ENCODE data around the gene IL17RD. TPM values are rescaled to one million over a fixed set of nuclear protein-coding genes. Genes with fewer than 3 reads are reported as not detected.

IL17RD gene
- total and polyA plus RNA-seq, 2 of the 13 experiments (the other 11 are each of a cell fraction or from before 2014, with no cell fraction given) = 0.28 to 0.31 TPM

DNA sequence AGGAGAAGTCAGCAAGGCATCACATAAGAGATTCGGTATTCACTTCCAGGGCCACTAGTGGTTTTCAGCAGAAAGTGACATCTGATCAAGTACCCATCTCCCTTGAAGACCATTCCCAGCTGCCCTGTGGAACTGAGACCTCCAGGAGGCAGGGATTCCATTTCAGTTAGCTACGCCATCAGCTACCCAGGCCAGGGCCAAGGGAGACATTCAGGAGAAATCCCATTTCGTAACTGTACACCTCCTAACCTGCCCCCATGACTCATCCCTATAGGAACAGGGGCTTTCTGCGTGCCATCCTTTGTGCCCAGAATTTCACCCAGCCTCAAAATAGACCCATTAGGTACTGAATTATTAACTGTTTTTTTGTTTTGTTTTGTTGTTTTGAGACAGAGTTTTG, 79.9 kb downstream of the IL17RD start:
- in situ Hi-C loops (cut with HindIII; ENCODE audit: extremely low pct_ligation_motif_present, low pct_unique_long_range_greater_than_20kb) (loop anchor here (10.0 kb wide), 1 partner anchor 90 kb away; no protein-coding TSS in a partner anchor), intact Hi-C loops (cut with micrococcal nuclease; ENCODE audit: unreplicated experiment) (no loop called here)
- Histone ChIP-seq H3K27ac (ENCODE audit: extremely low read length, insufficient read depth, low read length) (no peak overlapping the region), H3K4me1 (ENCODE audit: insufficient read depth, low read length) (peaks cover 58% of the 10 kb centered on the region), H3K79me2 (ENCODE audit: insufficient read depth, low read length) (no peaks in the 10 kb centered on the region), H4K20me1 (ENCODE audit: insufficient read depth, low read length) (no peaks in the 10 kb centered on the region), H3K9ac (ENCODE audit: insufficient read depth, low read depth, low read length) (no peak overlapping the region), H3K4me3 (replicated peaks in 1 of 3; ENCODE audit: insufficient read depth in 1 of 3, low read depth in 2 of 3, low read length in 3 of 3) (no peak overlapping the region), H3K36me3 (replicated peaks in 1 of 2; ENCODE audit: control insufficient read depth in 1 of 2, insufficient read depth in 2 of 2, low read length in 2 of 2) (no peaks in the 10 kb centered on the region), H3K4me2 (ENCODE audit: low read depth, low read length) (no peak overlapping the region), H3K27me3 (ENCODE audit: control insufficient read depth in 1 of 2, insufficient read depth in 2 of 2, low read length in 2 of 2) (peaks cover 0 to 3% of the 10 kb centered on the region in 2 experiments; a peak in 1 of 5 replicates), H3K9me3 (ENCODE audit: low read length) (no peaks in the 10 kb centered on the region), H2AFZ (ENCODE audit: low read length) (no peak overlapping the region)
- FAIRE-seq (no peak), ATAC-seq (no peak), DNase-seq (ENCODE audit: low spot score) (no peak)
- POLR2A ChIA-PET = no interaction called here
- 27% methylated on average over 3 of the region's 4 CpGs for WGBS (ENCODE audit: low lambda C conversion rate)
- CTCF ChIA-PET (ENCODE audit: low intra/inter-chr PET ratio, low total read pairs) = no interaction called here
- no TSS peak for BruUV-seq (replicated peaks)
- TF ChIP-seq ZFP62 (CRISPR knock-in tag; IDR thresholded peaks at IDR 0.05) (no peak), KLF12 (CRISPR knock-in tag; IDR thresholded peaks at IDR 0.05; ENCODE audit: borderline replicate concordance) (no peak), HNRNPUL1 (IDR thresholded peaks at IDR 0.05; ENCODE audit: low read depth, low read length) (no peak), RFXAP (CRISPR knock-in tag; IDR thresholded peaks at IDR 0.05; ENCODE audit: borderline replicate concordance) (no peak), KDM4B (CRISPR knock-in tag; IDR thresholded peaks at IDR 0.05) (no peak), DBP (CRISPR knock-in tag; IDR thresholded peaks at IDR 0.05; ENCODE audit: not compliant biosample characterization) (no peak), MTA1 (CRISPR knock-in tag; IDR thresholded peaks at IDR 0.05; ENCODE audit: borderline replicate concordance) (no peak), PRDM10 (CRISPR knock-in tag; IDR thresholded peaks at IDR 0.05; ENCODE audit: low read depth) (no peak), TEAD3 (CRISPR knock-in tag; optimal IDR thresholded peaks at IDR 0.05; ENCODE audit: borderline replicate concordance) (no peak), KDM3A (CRISPR knock-in tag; IDR thresholded peaks at IDR 0.05; ENCODE audit: low read depth) (no peak), RELA (CRISPR knock-in tag; IDR thresholded peaks at IDR 0.05) (no peak), ZNF350 (CRISPR knock-in tag; IDR thresholded peaks at IDR 0.05; ENCODE audit: borderline replicate concordance, low read depth) (no peak)
- TF ChIP-seq, protein P1, sequence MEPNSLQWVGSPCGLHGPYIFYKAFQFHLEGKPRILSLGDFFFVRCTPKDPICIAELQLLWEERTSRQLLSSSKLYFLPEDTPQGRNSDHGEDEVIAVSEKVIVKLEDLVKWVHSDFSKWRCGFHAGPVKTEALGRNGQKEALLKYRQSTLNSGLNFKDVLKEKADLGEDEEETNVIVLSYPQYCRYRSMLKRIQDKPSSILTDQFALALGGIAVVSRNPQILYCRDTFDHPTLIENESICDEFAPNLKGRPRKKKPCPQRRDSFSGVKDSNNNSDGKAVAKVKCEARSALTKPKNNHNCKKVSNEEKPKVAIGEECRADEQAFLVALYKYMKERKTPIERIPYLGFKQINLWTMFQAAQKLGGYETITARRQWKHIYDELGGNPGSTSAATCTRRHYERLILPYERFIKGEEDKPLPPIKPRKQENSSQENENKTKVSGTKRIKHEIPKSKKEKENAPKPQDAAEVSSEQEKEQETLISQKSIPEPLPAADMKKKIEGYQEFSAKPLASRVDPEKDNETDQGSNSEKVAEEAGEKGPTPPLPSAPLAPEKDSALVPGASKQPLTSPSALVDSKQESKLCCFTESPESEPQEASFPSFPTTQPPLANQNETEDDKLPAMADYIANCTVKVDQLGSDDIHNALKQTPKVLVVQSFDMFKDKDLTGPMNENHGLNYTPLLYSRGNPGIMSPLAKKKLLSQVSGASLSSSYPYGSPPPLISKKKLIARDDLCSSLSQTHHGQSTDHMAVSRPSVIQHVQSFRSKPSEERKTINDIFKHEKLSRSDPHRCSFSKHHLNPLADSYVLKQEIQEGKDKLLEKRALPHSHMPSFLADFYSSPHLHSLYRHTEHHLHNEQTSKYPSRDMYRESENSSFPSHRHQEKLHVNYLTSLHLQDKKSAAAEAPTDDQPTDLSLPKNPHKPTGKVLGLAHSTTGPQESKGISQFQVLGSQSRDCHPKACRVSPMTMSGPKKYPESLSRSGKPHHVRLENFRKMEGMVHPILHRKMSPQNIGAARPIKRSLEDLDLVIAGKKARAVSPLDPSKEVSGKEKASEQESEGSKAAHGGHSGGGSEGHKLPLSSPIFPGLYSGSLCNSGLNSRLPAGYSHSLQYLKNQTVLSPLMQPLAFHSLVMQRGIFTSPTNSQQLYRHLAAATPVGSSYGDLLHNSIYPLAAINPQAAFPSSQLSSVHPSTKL (CRISPR knock-in tag; IDR thresholded peaks at IDR 0.05) = no peak
- TF ChIP-seq, protein P2, sequence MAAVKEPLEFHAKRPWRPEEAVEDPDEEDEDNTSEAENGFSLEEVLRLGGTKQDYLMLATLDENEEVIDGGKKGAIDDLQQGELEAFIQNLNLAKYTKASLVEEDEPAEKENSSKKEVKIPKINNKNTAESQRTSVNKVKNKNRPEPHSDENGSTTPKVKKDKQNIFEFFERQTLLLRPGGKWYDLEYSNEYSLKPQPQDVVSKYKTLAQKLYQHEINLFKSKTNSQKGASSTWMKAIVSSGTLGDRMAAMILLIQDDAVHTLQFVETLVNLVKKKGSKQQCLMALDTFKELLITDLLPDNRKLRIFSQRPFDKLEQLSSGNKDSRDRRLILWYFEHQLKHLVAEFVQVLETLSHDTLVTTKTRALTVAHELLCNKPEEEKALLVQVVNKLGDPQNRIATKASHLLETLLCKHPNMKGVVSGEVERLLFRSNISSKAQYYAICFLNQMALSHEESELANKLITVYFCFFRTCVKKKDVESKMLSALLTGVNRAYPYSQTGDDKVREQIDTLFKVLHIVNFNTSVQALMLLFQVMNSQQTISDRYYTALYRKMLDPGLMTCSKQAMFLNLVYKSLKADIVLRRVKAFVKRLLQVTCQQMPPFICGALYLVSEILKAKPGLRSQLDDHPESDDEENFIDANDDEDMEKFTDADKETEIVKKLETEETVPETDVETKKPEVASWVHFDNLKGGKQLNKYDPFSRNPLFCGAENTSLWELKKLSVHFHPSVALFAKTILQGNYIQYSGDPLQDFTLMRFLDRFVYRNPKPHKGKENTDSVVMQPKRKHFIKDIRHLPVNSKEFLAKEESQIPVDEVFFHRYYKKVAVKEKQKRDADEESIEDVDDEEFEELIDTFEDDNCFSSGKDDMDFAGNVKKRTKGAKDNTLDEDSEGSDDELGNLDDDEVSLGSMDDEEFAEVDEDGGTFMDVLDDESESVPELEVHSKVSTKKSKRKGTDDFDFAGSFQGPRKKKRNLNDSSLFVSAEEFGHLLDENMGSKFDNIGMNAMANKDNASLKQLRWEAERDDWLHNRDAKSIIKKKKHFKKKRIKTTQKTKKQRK (IDR thresholded peaks at IDR 0.05; ENCODE audit: low read length) = no peak

All from HepG2 (cell line).